Measurements from ENCODE around the gene DOCK10. TPM values are rescaled to one million over a fixed set of nuclear protein-coding genes. Genes with fewer than 3 reads are reported as not detected.
"Not testable (repeated sequence)": the region's sequence is repeated elsewhere in the genome, so short reads cannot be mapped to it uniquely, and the experiment has no call there.

The DOCK10 gene
- total and polyA plus RNA-seq, 2 experiments from 2014 or later: 1.1 to 3.2 TPM

- no peaks in the 10 kb centered on the region for H3K4me1 ChIP-seq (ENCODE audit: insufficient read depth)
- no peaks in the 10 kb centered on the region for H3K9me2 ChIP-seq (replicated peaks; ENCODE audit: insufficient read depth)
- TF ChIP-seq EZH2phosphoT487 (IDR thresholded peaks at IDR 0.05; ENCODE audit: low read depth, severe bottlenecking, unreplicated experiment) (no peak), EZH2 (IDR thresholded peaks at IDR 0.05; ENCODE audit: borderline replicate concordance) (no peak), CTCF (IDR thresholded peaks at IDR 0.05; ENCODE audit: poor library complexity) (no peak)
- 90% methylated on average over 2 of the region's 2 CpGs for whole genome bisulfite sequencing (ENCODE audit: low lambda C conversion rate, missing lambda C conversion rate)
- H2AFZ ChIP-seq: no peak overlapping the region
- DNase-seq (ENCODE audit: low spot score): no peak
- H3K9me3 ChIP-seq (ENCODE audit: low read depth): no peaks in the 10 kb centered on the region
- H4K20me1 ChIP-seq (ENCODE audit: insufficient read depth, poor library complexity, severe bottlenecking): no peaks in the 10 kb centered on the region
- H3K36me3 ChIP-seq (replicated peaks; ENCODE audit: insufficient read depth, low read depth): no peaks in the 10 kb centered on the region
- no peak overlapping the region for H3K4me2 ChIP-seq
- H3K27ac ChIP-seq: no peak overlapping the region
- H3K79me2 ChIP-seq: no peaks in the 10 kb centered on the region
- H3K4me3 ChIP-seq: no peak overlapping the region
- peaks cover 5% of the 10 kb centered on the region for H3K27me3 ChIP-seq
Measured at GRCh38 chr2:225056330-225057073, 14.2 kb upstream of the DOCK10 start.

GRCh38 chr2:225055714-225056113 is 13.4 kb upstream of the DOCK10 start:
- H2AFZ ChIP-seq: no peak overlapping the region
- no peaks in the 10 kb centered on the region for H3K36me3 ChIP-seq (replicated peaks; ENCODE audit: insufficient read depth, low read depth)
- H3K4me2 ChIP-seq: no peak overlapping the region
- no peak overlapping the region for H3K4me3 ChIP-seq
- no peaks in the 10 kb centered on the region for H3K4me1 ChIP-seq (ENCODE audit: insufficient read depth)
- no peaks in the 10 kb centered on the region for H3K9me2 ChIP-seq (replicated peaks; ENCODE audit: insufficient read depth)
- no peak for TF ChIP-seq EZH2phosphoT487 (IDR thresholded peaks at IDR 0.05; ENCODE audit: low read depth, severe bottlenecking, unreplicated experiment)
- no peaks in the 10 kb centered on the region for H4K20me1 ChIP-seq (ENCODE audit: insufficient read depth, poor library complexity, severe bottlenecking)
- 73% methylated on average over 1 of the region's 1 CpG for WGBS (ENCODE audit: low lambda C conversion rate, missing lambda C conversion rate)
- no peak for DNase-seq (ENCODE audit: low spot score)
- peaks cover 5% of the 10 kb centered on the region for H3K27me3 ChIP-seq
- H3K79me2 ChIP-seq: no peaks in the 10 kb centered on the region
- H3K27ac ChIP-seq: no peak overlapping the region
- H3K9me3 ChIP-seq (ENCODE audit: low read depth): no peaks in the 10 kb centered on the region

GRCh38 chr2:225052703-225053102 is 10.4 kb upstream of the DOCK10 start:
- no peak overlapping the region for H2AFZ ChIP-seq
- H3K4me1 ChIP-seq (ENCODE audit: insufficient read depth): no peaks in the 10 kb centered on the region
- DNase-seq (ENCODE audit: low spot score): no peak
- TF ChIP-seq CTCF (IDR thresholded peaks at IDR 0.05; ENCODE audit: poor library complexity) (no peak), EZH2phosphoT487 (IDR thresholded peaks at IDR 0.05; ENCODE audit: low read depth, severe bottlenecking, unreplicated experiment) (no peak), EZH2 (IDR thresholded peaks at IDR 0.05; ENCODE audit: borderline replicate concordance) (no peak)
- H3K27ac ChIP-seq: no peak overlapping the region
- H3K79me2 ChIP-seq: no peaks in the 10 kb centered on the region
- H3K36me3 ChIP-seq (replicated peaks; ENCODE audit: insufficient read depth, low read depth): no peaks in the 10 kb centered on the region
- H3K4me2 ChIP-seq: no peak overlapping the region
- no peaks in the 10 kb centered on the region for H3K9me3 ChIP-seq (ENCODE audit: low read depth)
- H3K4me3 ChIP-seq: no peak overlapping the region
- H4K20me1 ChIP-seq (ENCODE audit: insufficient read depth, poor library complexity, severe bottlenecking): no peaks in the 10 kb centered on the region
- no peaks in the 10 kb centered on the region for H3K9me2 ChIP-seq (replicated peaks; ENCODE audit: insufficient read depth)
- peaks cover 11% of the 10 kb centered on the region for H3K27me3 ChIP-seq

- H3K79me2 ChIP-seq; H3K9me2 ChIP-seq (replicated peaks; ENCODE audit: insufficient read depth); H3K4me3 ChIP-seq; H3K36me3 ChIP-seq (replicated peaks; ENCODE audit: insufficient read depth, low read depth); H3K9me3 ChIP-seq (ENCODE audit: low read depth); H3K4me2 ChIP-seq; H2AFZ ChIP-seq; H4K20me1 ChIP-seq (ENCODE audit: insufficient read depth, poor library complexity, severe bottlenecking); H3K27ac ChIP-seq; H3K4me1 ChIP-seq (ENCODE audit: insufficient read depth); DNase-seq (ENCODE audit: low spot score): not testable (repeated sequence)
- H3K27me3 ChIP-seq: peaks cover 51% of the 10 kb centered on the region
- WGBS (ENCODE audit: low lambda C conversion rate, missing lambda C conversion rate): 83% methylated on average over 4 of the region's 4 CpGs
Measured at GRCh38 chr2:225047502-225047901, 5.2 kb upstream of the DOCK10 start.
